H9 (cell line): ENCODE results near the gene TAS2R46. TPM values are rescaled to one million over a fixed set of nuclear protein-coding genes. Genes with fewer than 3 reads are reported as not detected.

ENCODE experiments used
- DNase-seq: peaks from one replicate; pipeline ENCODE4 v3.0.0-alpha.2; 2017
- H2AFZ ChIP-seq: one replicate; pipeline ENCODE4 v1.6.1; 2013; ENCODE audit warnings: mild to moderate bottlenecking, low read length, control low read depth, moderate library complexity
- H2AK5ac ChIP-seq: 2 replicates; pipeline ENCODE4 v1.6.1; 2013; ENCODE audit warnings: low read length, control low read depth, mixed read lengths; ENCODE audit not compliant: insufficient read length
- H2BK120ac ChIP-seq: one replicate; pipeline ENCODE4 v1.6.1; 2013; ENCODE audit warnings: low read depth, mild to moderate bottlenecking, low read length, control low read depth, inconsistent platforms; ENCODE audit not compliant: poor library complexity, severe bottlenecking
- H2BK12ac ChIP-seq: 2 replicates; pipeline ENCODE4 v1.6.1; 2013; ENCODE audit warnings: low read length, control low read depth, mixed read lengths, low read depth; ENCODE audit not compliant: insufficient read length
- H2BK15ac ChIP-seq: 2 replicates; pipeline ENCODE4 v1.6.1; 2013; ENCODE audit warnings: low read depth, low read length, control low read depth
- H2BK20ac ChIP-seq: one replicate; pipeline ENCODE4 v1.6.1; 2013; ENCODE audit warnings: low read depth, mild to moderate bottlenecking, low read length, control low read depth, inconsistent platforms; ENCODE audit not compliant: poor library complexity, severe bottlenecking
- H2BK5ac ChIP-seq: 2 replicates; pipeline ENCODE4 v1.6.1; 2013; ENCODE audit warnings: low read length, control low read depth, mixed read lengths; ENCODE audit not compliant: insufficient read length
- H3K14ac ChIP-seq: 2 replicates; pipeline ENCODE4 v1.6.1; 2013; ENCODE audit warnings: low read length, control low read depth; ENCODE audit not compliant: insufficient read depth
- H3K18ac ChIP-seq: 2 replicates; pipeline ENCODE4 v1.6.1; 2013; ENCODE audit warnings: low read depth, mild to moderate bottlenecking, mixed read lengths, low read length, control low read depth; ENCODE audit not compliant: insufficient read length
- H3K23ac ChIP-seq: 2 replicates; pipeline ENCODE4 v1.6.1; 2013; ENCODE audit warnings: low read length, control low read depth, mixed read lengths, low read depth; ENCODE audit not compliant: insufficient read length
- H3K23me2 ChIP-seq: 2 replicates; pipeline ENCODE4 v1.6.1; 2013; ENCODE audit warnings: low read depth, mild to moderate bottlenecking, mixed read lengths, low read length, control low read depth; ENCODE audit not compliant: insufficient read length, poor library complexity, severe bottlenecking
- H3K27ac ChIP-seq: 2 replicates; pipeline ENCODE4 v1.5.1; 2013; ENCODE audit warnings: low read length, control low read depth, mixed read lengths, low read depth; ENCODE audit not compliant: insufficient read length
- H3K27me3 ChIP-seq: 2 replicates; pipeline ENCODE4 v1.6.1; 2013; ENCODE audit warnings: low read length, control low read depth, inconsistent platforms; ENCODE audit not compliant: insufficient read depth
- H3K4ac ChIP-seq: 2 replicates; pipeline ENCODE4 v1.6.1; 2013; ENCODE audit warnings: low read depth, mild to moderate bottlenecking, control low read depth, inconsistent platforms, low read length, moderate library complexity
- H3K4me1 ChIP-seq: 2 replicates; pipeline ENCODE4 v1.6.1; 2013; ENCODE audit warnings: low read length, control low read depth, inconsistent platforms; ENCODE audit not compliant: insufficient read depth
- H3K4me2 ChIP-seq: 2 replicates; pipeline ENCODE4 v1.6.1; 2013; ENCODE audit warnings: low read length, control low read depth, mixed read lengths; ENCODE audit not compliant: insufficient read length, insufficient read depth
- H3K56ac ChIP-seq: 2 replicates; pipeline ENCODE4 v1.6.1; 2013; ENCODE audit warnings: low read depth, mild to moderate bottlenecking, mixed read lengths, low read length, control low read depth; ENCODE audit not compliant: insufficient read length
- H3K79me1 ChIP-seq: 2 replicates; pipeline ENCODE4 v1.6.1; 2013; ENCODE audit warnings: low read depth, mild to moderate bottlenecking, moderate library complexity, low read length, control low read depth, inconsistent platforms; ENCODE audit not compliant: insufficient read depth, poor library complexity, severe bottlenecking
- H3K79me2 ChIP-seq: 2 replicates; pipeline ENCODE4 v1.6.1; 2013; ENCODE audit warnings: low read length, control low read depth, inconsistent platforms; ENCODE audit not compliant: insufficient read depth
- H3K9ac ChIP-seq: 2 replicates; pipeline ENCODE4 v1.6.1; 2013; ENCODE audit warnings: low read length, control low read depth, mixed read lengths; ENCODE audit not compliant: insufficient read length; ENCODE audit errors: extremely low read depth
- H3K9me3 ChIP-seq: one replicate; pipeline ENCODE4 v1.6.1; 2013; ENCODE audit warnings: low read depth, low read length, inconsistent platforms; ENCODE audit not compliant: control insufficient read depth
- H3T11ph ChIP-seq: one replicate; pipeline ENCODE4 v1.6.1; 2013; ENCODE audit warnings: mild to moderate bottlenecking, low read length, control low read depth, inconsistent platforms
- H4K20me1 ChIP-seq: one replicate; pipeline ENCODE4 v1.6.1; 2013; ENCODE audit not compliant: control insufficient read depth, insufficient read length, insufficient read depth
- H4K5ac ChIP-seq: 2 replicates; pipeline ENCODE4 v1.6.1; 2013; ENCODE audit warnings: low read depth, mild to moderate bottlenecking, mixed read lengths, low read length, control low read depth; ENCODE audit not compliant: insufficient read length
- H4K8ac ChIP-seq: replicated peaks from 2 replicates; pipeline ENCODE4 v1.6.1; 2013; ENCODE audit warnings: low read length, control low read depth, mixed read lengths, low read depth; ENCODE audit not compliant: insufficient read length
- H4K91ac ChIP-seq: 2 replicates; pipeline ENCODE4 v1.6.1; 2013; ENCODE audit warnings: low read depth, mild to moderate bottlenecking, moderate library complexity, mixed read lengths, low read length, control low read depth; ENCODE audit not compliant: insufficient read length
- H3K27ac Mint-ChIP-seq, 3 experiments: 2 replicates in 2 of 3; 3 replicates in 1 of 3; pipeline ENCODE4 v1.8.0; 2020 to 2021; ENCODE audit warnings: mixed read lengths in 3 of 3, mild to moderate bottlenecking in 1 of 3, moderate library complexity in 1 of 3
- H3K27me3 Mint-ChIP-seq: 2 replicates; pipeline ENCODE4 v1.8.0; 2021; ENCODE audit warnings: low read depth, mild to moderate bottlenecking, moderate library complexity, mixed read lengths
- H3K36me3 Mint-ChIP-seq, 3 experiments: 2 replicates in 2 of 3; 3 replicates in 1 of 3; pipeline ENCODE4 v1.8.0; 2020 to 2021; ENCODE audit warnings: low read depth in 3 of 3, mixed read lengths in 3 of 3; ENCODE audit not compliant: insufficient read depth in 1 of 3
- H3K4me1 Mint-ChIP-seq, 2 experiments: 2 replicates each; pipeline ENCODE4 v1.8.0; 2020; ENCODE audit warnings: mixed read lengths in 2 of 2
- H3K4me3 Mint-ChIP-seq, 2 experiments: 2 replicates in 1 of 2; 3 replicates in 1 of 2; pipeline ENCODE4 v1.8.0; 2020 to 2021; ENCODE audit warnings: mild to moderate bottlenecking in 2 of 2, mixed read lengths in 2 of 2, moderate library complexity in 1 of 2
- H3K9me3 Mint-ChIP-seq, 2 experiments: 2 replicates in 1 of 2; 3 replicates in 1 of 2; pipeline ENCODE4 v1.8.0; 2020; ENCODE audit warnings: mild to moderate bottlenecking in 2 of 2, mixed read lengths in 2 of 2, moderate library complexity in 1 of 2
- CTCF ChIP-seq: fragments of 200-600 bp; sonication (generic); conservative IDR thresholded peaks from 3 replicates; pipeline ENCODE4 v1.8.0; 2021; ENCODE audit warnings: antibody characterized with exemption, mild to moderate bottlenecking
- WGBS: extraction: QIAGEN DNeasy Blood & Tissue Kit; methylation state at CpG from one replicate; pipeline ENCODE4 v1.1.7; 2013; ENCODE audit warnings: missing lambda C conversion rate, low lambda C conversion rate, mixed read lengths; ENCODE audit not compliant: insufficient read length; ENCODE audit errors: extremely low coverage; 5-methylcytosine and 5-hydroxymethylcytosine counted together
- total RNA-seq: library from RNA; stranded (reverse); gene quantifications from 2 replicates; pipeline ENCODE4 v1.2.1, GENCODE V29; 2021

Gene TAS2R46
- total RNA-seq, 1 experiment from 2014 or later: 1.2 TPM

- no peak overlapping the region for H3K4me3 Mint-ChIP-seq
- no peak overlapping the region for H3K4ac ChIP-seq
- H2BK20ac ChIP-seq: no peak overlapping the region
- no peak overlapping the region for H4K8ac ChIP-seq
- no peak overlapping the region for H3K23ac ChIP-seq
- H2BK120ac ChIP-seq: no peak overlapping the region
- no peak for TF ChIP-seq CTCF
- no peak for DNase-seq
- no peaks in the 10 kb centered on the region for H3K4me1 ChIP-seq
- no peak overlapping the region for H3K18ac ChIP-seq
- no peak overlapping the region for H3K4me2 ChIP-seq
- H3K36me3 Mint-ChIP-seq: peaks cover 10 to 12% (median 10%) of the 10 kb centered on the region in 3 experiments
- no peak overlapping the region for H3K9ac ChIP-seq
- no peak overlapping the region for H3K14ac ChIP-seq
- no peaks in the 10 kb centered on the region for H3K27me3 ChIP-seq
- no peak overlapping the region for H3K27ac Mint-ChIP-seq
- peaks cover 0 to 4% of the 10 kb centered on the region in 2 experiments; a peak in 2 of 5 replicates for H3K9me3 Mint-ChIP-seq
- WGBS: no CpG with 5 or more reads among the region's 2 CpGs
- no peak overlapping the region for H4K91ac ChIP-seq
- no peak overlapping the region for H3T11ph ChIP-seq
- H2BK5ac ChIP-seq: no peak overlapping the region
- no peaks in the 10 kb centered on the region for H3K27me3 Mint-ChIP-seq
- no peak overlapping the region for H2AK5ac ChIP-seq
- H3K79me1 ChIP-seq: no peaks in the 10 kb centered on the region
- no peak overlapping the region for H3K27ac ChIP-seq
- no peaks in the 10 kb centered on the region for H3K79me2 ChIP-seq
- H2AFZ ChIP-seq: no peak overlapping the region
- H3K4me1 Mint-ChIP-seq: no peaks in the 10 kb centered on the region
- H3K23me2 ChIP-seq: no peaks in the 10 kb centered on the region
- H2BK15ac ChIP-seq: no peak overlapping the region
- H3K9me3 ChIP-seq: no peaks in the 10 kb centered on the region
- H2BK12ac ChIP-seq: no peak overlapping the region
- H3K56ac ChIP-seq: no peak overlapping the region
- no peak overlapping the region for H4K5ac ChIP-seq
- no peaks in the 10 kb centered on the region for H4K20me1 ChIP-seq
These were observed 38.7 kb downstream of the TAS2R46 start for GRCh38 chr12:11023387-11023786.
